WTC11 (cell line): ENCODE data around the gene MARK3.

ENCODE experiments used
- CTCF ChIP-seq: fragments of 200-600 bp; IDR thresholded peaks from 2 replicates; pipeline ENCODE4 v1.8.0; 2022; ENCODE audit warnings: antibody characterized with exemption
- E2F5 ChIP-seq: sonication (generic); formaldehyde crosslinking; IDR thresholded peaks from 2 replicates; pipeline ENCODE4 v1.8.1; 2022; ENCODE audit warnings: mild to moderate bottlenecking, moderate library complexity, missing genetic modification reagents
- JAZF1 ChIP-seq: fragments of 250-450 bp; sonication (Bioruptor Pico); IDR thresholded peaks from 2 replicates; pipeline ENCODE4 v1.9.0; 2021; ENCODE audit warnings: moderate library complexity, mild to moderate bottlenecking, inconsistent platforms
- PRDM15 ChIP-seq: sonication (generic); formaldehyde crosslinking; IDR thresholded peaks from 2 replicates; pipeline ENCODE4 v1.8.0; 2022; ENCODE audit warnings: missing genetic modification reagents
- SMAD3 ChIP-seq: sonication (generic); formaldehyde crosslinking; IDR thresholded peaks from 2 replicates; pipeline ENCODE4 v1.8.0; 2022; ENCODE audit warnings: missing genetic modification reagents, mild to moderate bottlenecking, borderline replicate concordance
- USF2 ChIP-seq: sonication (generic); formaldehyde crosslinking; IDR thresholded peaks from 2 replicates; pipeline ENCODE4 v1.8.1; 2023; ENCODE audit warnings: mild to moderate bottlenecking, missing genetic modification reagents, moderate library complexity

- TF ChIP-seq SMAD3 (CRISPR knock-in tag) (no peak), CTCF (no peak), PRDM15 (CRISPR knock-in tag) (no peak), E2F5 (CRISPR knock-in tag) (no peak), JAZF1 (CRISPR knock-in tag) (no peak), USF2 (CRISPR knock-in tag) (no peak)
These were observed 123.5 kb downstream of the MARK3 start for GRCh38 chr14:103508521-103509329.
